Fibroblast of lung (primary cell): Measurements from ENCODE around the gene ATG4B.

ENCODE experiments used
- CTCF ChIP-seq, 2 donors: IDR thresholded peaks in 1 of 2; conservative IDR thresholded peaks in 1 of 2; 1 replicate in 1 of 2; 2 replicates in 1 of 2; pipeline ENCODE4 v1.5.1; 2011 to 2012; ENCODE audit warnings: low read length in 2 of 2, control low read depth in 1 of 2, inconsistent platforms in 1 of 2, low read depth in 1 of 2, mild to moderate bottlenecking in 1 of 2
- EZH2 ChIP-seq: IDR thresholded peaks from 2 replicates; pipeline ENCODE4 v1.5.1; 2012; ENCODE audit warnings: low read length, control low read depth, mild to moderate bottlenecking; ENCODE audit errors: missing control alignments

- TF ChIP-seq CTCF (conservative IDR thresholded peaks at IDR 0.05 in 1 of 2, IDR thresholded peaks at IDR 0.05 in 1 of 2; ENCODE audit: low read depth in 1 of 2, low read length in 2 of 2) (no peak), EZH2 (no peak)
Measured at GRCh38 chr2:241668354-241668753, 30.9 kb downstream of the ATG4B start.
